GM20000 (cell line): ENCODE results near the gene AVPI1.

Experiments used
- DNase-seq: peaks from one replicate; pipeline ENCODE4 v3.0.0; 2012; ENCODE audit warnings: low spot score
- TF ChIP-seq, protein P1 (sequence below): IDR thresholded peaks from 2 replicates; pipeline ENCODE4 v1.5.1; 2012; ENCODE audit warnings: mild to moderate bottlenecking, control low read depth; ENCODE audit errors: extremely low read depth, missing control alignments

Gene AVPI1

GRCh38 chr10:97708976-97709946, 22.2 kb upstream of the AVPI1 start:
- TF ChIP-seq, protein P1, sequence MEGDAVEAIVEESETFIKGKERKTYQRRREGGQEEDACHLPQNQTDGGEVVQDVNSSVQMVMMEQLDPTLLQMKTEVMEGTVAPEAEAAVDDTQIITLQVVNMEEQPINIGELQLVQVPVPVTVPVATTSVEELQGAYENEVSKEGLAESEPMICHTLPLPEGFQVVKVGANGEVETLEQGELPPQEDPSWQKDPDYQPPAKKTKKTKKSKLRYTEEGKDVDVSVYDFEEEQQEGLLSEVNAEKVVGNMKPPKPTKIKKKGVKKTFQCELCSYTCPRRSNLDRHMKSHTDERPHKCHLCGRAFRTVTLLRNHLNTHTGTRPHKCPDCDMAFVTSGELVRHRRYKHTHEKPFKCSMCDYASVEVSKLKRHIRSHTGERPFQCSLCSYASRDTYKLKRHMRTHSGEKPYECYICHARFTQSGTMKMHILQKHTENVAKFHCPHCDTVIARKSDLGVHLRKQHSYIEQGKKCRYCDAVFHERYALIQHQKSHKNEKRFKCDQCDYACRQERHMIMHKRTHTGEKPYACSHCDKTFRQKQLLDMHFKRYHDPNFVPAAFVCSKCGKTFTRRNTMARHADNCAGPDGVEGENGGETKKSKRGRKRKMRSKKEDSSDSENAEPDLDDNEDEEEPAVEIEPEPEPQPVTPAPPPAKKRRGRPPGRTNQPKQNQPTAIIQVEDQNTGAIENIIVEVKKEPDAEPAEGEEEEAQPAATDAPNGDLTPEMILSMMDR = peak; percentile 61
- DNase-seq = no peak

- TF ChIP-seq, protein P1 = no peak
- no peak for DNase-seq
These were observed 21.1 kb upstream of the AVPI1 start for GRCh38 chr10:97708167-97708566.

DNA sequence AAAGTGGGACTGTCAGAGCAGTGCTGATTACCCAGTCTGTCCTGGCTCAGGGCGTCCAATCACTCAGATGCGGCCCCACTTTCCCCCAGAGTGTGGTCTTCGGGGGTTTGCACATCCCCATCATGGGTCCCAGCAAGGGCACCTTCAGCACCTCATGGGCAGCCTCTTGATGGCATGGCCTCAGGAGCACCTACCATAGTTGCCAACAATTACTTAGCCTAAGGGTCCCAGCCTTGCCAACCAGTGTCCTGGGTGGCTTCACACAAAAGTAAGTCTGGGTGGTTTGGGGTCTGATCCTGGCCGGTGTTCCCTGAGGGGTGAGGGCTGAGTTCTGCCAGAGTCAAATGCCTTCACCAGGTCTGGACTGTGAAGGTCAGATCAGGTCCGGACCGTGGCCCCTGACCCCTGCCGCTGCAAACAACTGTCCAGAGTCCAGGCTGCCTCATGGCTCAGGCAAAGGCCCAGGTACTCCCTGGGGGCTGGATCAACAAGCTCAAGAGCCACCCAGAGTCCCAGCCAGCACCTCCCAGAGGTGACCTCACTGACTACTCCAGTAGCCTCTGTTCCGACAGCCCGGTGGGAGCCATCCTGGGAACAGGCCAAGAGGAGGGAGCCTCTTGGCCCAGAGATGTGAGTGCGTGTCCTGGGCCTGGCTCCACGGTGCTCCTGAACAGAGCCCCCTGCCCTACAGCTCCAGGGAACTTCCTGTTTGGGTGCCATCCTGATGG, 20.3 kb upstream of the AVPI1 start:
- no peak for DNase-seq
- TF ChIP-seq, protein P1 = no peak

GRCh38 chr10:97705006-97705670, 18.1 kb upstream of the AVPI1 start:
- DNase-seq = no peak
- TF ChIP-seq, protein P1 = no peak

DNA sequence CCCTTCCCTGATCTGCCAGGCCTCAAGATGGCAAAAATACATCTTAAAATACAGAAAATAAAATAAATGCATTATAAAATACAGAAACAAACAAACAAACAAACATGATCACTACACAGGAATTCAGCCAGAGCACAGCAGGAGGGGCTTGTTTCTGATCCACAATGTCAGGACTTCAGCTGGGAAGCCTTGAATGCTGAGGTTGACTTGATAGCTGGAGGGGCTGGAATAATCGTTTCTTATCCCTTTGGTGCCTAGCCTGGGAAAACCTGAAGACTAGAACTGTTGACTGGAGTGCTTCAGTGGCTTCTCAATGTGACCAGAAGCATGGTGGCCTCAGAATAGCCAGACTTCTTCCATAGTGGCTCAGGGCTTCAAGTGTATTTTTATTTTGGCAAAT, 17.3 kb upstream of the AVPI1 start:
- TF ChIP-seq, protein P1 = no peak

GRCh38 chr10:97703398-97704067, 16.5 kb upstream of the AVPI1 start:
- no peak for DNase-seq
- TF ChIP-seq, protein P1 = no peak

More for the DNA sequence above, 17.3 kb upstream of the AVPI1 start:
- no peak for DNase-seq
